ENCODE measurements around the gene TMEM120A.

Gene TMEM120A

GRCh38 chr7:75953431-75953830, 41.0 kb downstream of the TMEM120A start:
- Histone ChIP-seq H3K4me3 (ENCODE audit: low read depth in 1 of 2, low read length in 2 of 2) (no peak overlapping the region), H3K9ac (ENCODE audit: low read depth, low read length) (no peak overlapping the region), H3K79me2 (ENCODE audit: insufficient read depth, low read length) (no peaks in the 10 kb centered on the region), H3K4me1 (ENCODE audit: insufficient read depth, low read length) (no peaks in the 10 kb centered on the region), H3K4me2 (ENCODE audit: insufficient read depth, low read length) (no peak overlapping the region), H4K20me1 (ENCODE audit: insufficient read depth, low read length) (peaks cover 4% of the 10 kb centered on the region; the same call in 1 of the 2 replicates), H2AFZ (ENCODE audit: low read depth, low read length) (no peak overlapping the region), H3K36me3 (ENCODE audit: insufficient read depth, low read length) (peaks cover 14% of the 10 kb centered on the region; the same call in 1 of the 2 replicates), H3K27me3 (ENCODE audit: insufficient read depth, low read length, poor library complexity) (no peaks in the 10 kb centered on the region), H3K9me3 (ENCODE audit: insufficient read depth, low read length, severe bottlenecking) (no peaks in the 10 kb centered on the region), H3K27ac (ENCODE audit: low read length) (no peak overlapping the region)
- no peak for DNase-seq
- ATAC-seq (ENCODE audit: insufficient read depth, low read depth): no peak
- no peak for TF ChIP-seq CTCF (IDR thresholded peaks at IDR 0.05; ENCODE audit: borderline replicate concordance, extremely low read depth, low read length, poor library complexity, severe bottlenecking)
- TF ChIP-seq EZH2 (IDR thresholded peaks at IDR 0.05; ENCODE audit: borderline replicate concordance, low read depth, low read length, severe bottlenecking): no peak

DNA sequence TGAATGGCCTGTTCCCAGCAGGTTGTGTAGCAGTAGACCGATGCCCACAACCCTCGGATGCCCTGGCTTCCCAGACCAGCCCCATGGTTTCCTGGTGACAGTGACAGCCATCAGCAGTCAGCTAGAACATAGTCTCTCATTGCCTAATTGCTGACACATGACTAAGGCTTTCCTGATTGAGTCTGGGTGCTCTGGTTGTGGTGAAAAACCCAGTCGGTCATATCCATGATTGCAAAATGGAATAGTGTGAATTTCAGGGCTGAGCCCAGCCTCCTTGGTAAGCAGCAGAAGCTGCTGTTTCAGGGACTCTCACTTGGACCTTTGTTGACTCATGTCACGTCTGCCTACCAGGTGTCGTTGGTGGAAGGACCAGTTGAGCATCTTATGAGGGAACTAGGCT, 42.9 kb downstream of the TMEM120A start:
- H3K4me2 ChIP-seq (ENCODE audit: insufficient read depth, low read length): no peak overlapping the region
- H3K4me1 ChIP-seq (ENCODE audit: insufficient read depth, low read length): no peaks in the 10 kb centered on the region
- DNase-seq (no peak), ATAC-seq (ENCODE audit: insufficient read depth, low read depth) (no peak)
- peaks cover 18% of the 10 kb centered on the region; the same call in 1 of the 2 replicates for H4K20me1 ChIP-seq (ENCODE audit: insufficient read depth, low read length)
- H3K4me3 ChIP-seq (ENCODE audit: low read depth in 1 of 2, low read length in 2 of 2): no peak overlapping the region
- TF ChIP-seq EZH2 (IDR thresholded peaks at IDR 0.05; ENCODE audit: borderline replicate concordance, low read depth, low read length, severe bottlenecking) (no peak), CTCF (IDR thresholded peaks at IDR 0.05; ENCODE audit: borderline replicate concordance, extremely low read depth, low read length, poor library complexity, severe bottlenecking) (no peak)
- no peaks in the 10 kb centered on the region for H3K9me3 ChIP-seq (ENCODE audit: insufficient read depth, low read length, severe bottlenecking)
- H3K27me3 ChIP-seq (ENCODE audit: insufficient read depth, low read length, poor library complexity): no peaks in the 10 kb centered on the region
- H3K79me2 ChIP-seq (ENCODE audit: insufficient read depth, low read length): no peaks in the 10 kb centered on the region
- H3K27ac ChIP-seq (ENCODE audit: low read length): no peak overlapping the region
- peaks cover 6% of the 10 kb centered on the region; the same call in 1 of the 2 replicates for H3K36me3 ChIP-seq (ENCODE audit: insufficient read depth, low read length)
- H2AFZ ChIP-seq (ENCODE audit: low read depth, low read length): no peak overlapping the region
- no peak overlapping the region for H3K9ac ChIP-seq (ENCODE audit: low read depth, low read length)

DNA sequence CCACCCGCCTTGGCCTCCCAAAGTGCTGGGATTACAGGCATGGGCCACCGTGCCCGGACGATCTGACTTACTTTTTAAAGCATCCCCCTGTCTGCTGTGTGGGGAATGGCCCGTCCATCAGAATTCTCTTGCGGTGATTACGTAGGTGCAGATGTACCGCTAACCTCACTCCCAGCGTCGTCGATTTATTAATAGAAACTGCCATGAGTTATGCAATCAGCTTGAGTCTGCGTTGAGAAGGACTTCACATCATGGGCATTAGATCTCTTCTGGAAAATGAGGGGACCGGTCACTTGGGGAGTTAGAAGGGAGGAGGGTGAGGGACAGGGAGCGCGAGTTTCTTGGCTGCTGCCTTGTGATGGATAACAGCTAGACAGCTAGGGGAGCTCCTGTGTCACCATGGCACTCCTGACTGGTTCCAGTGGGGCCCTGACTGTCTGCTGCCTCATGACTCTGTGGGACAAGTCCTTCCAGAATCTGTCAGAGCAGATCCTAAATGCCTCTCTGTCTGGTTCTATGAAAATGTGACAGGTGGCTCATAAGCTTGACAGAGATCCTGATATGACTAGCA, 44.2 kb downstream of the TMEM120A start:
- no peaks in the 10 kb centered on the region for H3K79me2 ChIP-seq (ENCODE audit: insufficient read depth, low read length)
- H3K4me2 ChIP-seq (ENCODE audit: insufficient read depth, low read length): no peak overlapping the region
- no peaks in the 10 kb centered on the region for H3K4me1 ChIP-seq (ENCODE audit: insufficient read depth, low read length)
- H3K9ac ChIP-seq (ENCODE audit: low read depth, low read length): no peak overlapping the region
- no peak overlapping the region for H3K4me3 ChIP-seq (ENCODE audit: low read depth in 1 of 2, low read length in 2 of 2)
- H2AFZ ChIP-seq (ENCODE audit: low read depth, low read length): no peak overlapping the region
- H3K9me3 ChIP-seq (ENCODE audit: insufficient read depth, low read length, severe bottlenecking): no peaks in the 10 kb centered on the region
- no peak overlapping the region for H3K27ac ChIP-seq (ENCODE audit: low read length)
- peaks cover 19% of the 10 kb centered on the region; the same call in 1 of the 2 replicates for H4K20me1 ChIP-seq (ENCODE audit: insufficient read depth, low read length)
- H3K36me3 ChIP-seq (ENCODE audit: insufficient read depth, low read length): no peaks in the 10 kb centered on the region
- ATAC-seq (ENCODE audit: insufficient read depth, low read depth) (no peak), DNase-seq (no peak)
- H3K27me3 ChIP-seq (ENCODE audit: insufficient read depth, low read length, poor library complexity): no peaks in the 10 kb centered on the region
- TF ChIP-seq CTCF (IDR thresholded peaks at IDR 0.05; ENCODE audit: borderline replicate concordance, extremely low read depth, low read length, poor library complexity, severe bottlenecking): no peak
- TF ChIP-seq EZH2 (IDR thresholded peaks at IDR 0.05; ENCODE audit: borderline replicate concordance, low read depth, low read length, severe bottlenecking): no peak
